ENCODE measurements around the gene APLNR.

APLNR gene

DNA sequence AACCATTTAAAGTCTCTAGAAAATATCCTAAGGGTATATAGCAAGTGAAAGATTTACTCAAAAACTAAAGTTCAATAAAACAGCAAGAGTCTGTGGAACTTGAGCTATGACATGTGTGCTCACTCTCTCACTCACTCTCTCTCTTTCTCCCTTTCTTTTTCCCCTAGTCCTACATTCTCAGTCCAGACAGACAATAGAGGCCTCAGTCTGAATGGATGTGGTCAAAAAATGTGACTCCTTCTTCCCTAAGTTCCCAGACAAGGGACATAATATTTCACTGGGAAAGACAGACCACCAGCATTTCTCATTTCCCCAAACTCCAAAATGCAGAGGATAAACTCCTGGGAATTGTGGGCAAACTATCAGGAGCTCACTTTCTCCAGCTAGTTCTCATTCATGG, 17.6 kb upstream of the APLNR start:
- TF ChIP-seq, protein P1, sequence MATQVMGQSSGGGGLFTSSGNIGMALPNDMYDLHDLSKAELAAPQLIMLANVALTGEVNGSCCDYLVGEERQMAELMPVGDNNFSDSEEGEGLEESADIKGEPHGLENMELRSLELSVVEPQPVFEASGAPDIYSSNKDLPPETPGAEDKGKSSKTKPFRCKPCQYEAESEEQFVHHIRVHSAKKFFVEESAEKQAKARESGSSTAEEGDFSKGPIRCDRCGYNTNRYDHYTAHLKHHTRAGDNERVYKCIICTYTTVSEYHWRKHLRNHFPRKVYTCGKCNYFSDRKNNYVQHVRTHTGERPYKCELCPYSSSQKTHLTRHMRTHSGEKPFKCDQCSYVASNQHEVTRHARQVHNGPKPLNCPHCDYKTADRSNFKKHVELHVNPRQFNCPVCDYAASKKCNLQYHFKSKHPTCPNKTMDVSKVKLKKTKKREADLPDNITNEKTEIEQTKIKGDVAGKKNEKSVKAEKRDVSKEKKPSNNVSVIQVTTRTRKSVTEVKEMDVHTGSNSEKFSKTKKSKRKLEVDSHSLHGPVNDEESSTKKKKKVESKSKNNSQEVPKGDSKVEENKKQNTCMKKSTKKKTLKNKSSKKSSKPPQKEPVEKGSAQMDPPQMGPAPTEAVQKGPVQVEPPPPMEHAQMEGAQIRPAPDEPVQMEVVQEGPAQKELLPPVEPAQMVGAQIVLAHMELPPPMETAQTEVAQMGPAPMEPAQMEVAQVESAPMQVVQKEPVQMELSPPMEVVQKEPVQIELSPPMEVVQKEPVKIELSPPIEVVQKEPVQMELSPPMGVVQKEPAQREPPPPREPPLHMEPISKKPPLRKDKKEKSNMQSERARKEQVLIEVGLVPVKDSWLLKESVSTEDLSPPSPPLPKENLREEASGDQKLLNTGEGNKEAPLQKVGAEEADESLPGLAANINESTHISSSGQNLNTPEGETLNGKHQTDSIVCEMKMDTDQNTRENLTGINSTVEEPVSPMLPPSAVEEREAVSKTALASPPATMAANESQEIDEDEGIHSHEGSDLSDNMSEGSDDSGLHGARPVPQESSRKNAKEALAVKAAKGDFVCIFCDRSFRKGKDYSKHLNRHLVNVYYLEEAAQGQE (IDR thresholded peaks at IDR 0.05; ENCODE audit: insufficient read depth in 1 of 2, low read depth in 2 of 2, low read length in 2 of 2), result no peak
- no peak for TF ChIP-seq FOXP2 (optimal IDR thresholded peaks at IDR 0.05; ENCODE audit: borderline replicate concordance, extremely low read depth, extremely low read length, insufficient read depth)
- no peak for TF ChIP-seq POLR2AphosphoS5 (IDR thresholded peaks at IDR 0.05; ENCODE audit: low read depth, low read length)
- no peak for TF ChIP-seq TAF1 (IDR thresholded peaks at IDR 0.05; ENCODE audit: borderline replicate concordance, insufficient read depth, low read length)
- TF ChIP-seq SIN3A (IDR thresholded peaks at IDR 0.05; ENCODE audit: borderline replicate concordance, insufficient read depth, low read length), result no peak

GRCh38 chr11:57251491-57252104, 14.5 kb upstream of the APLNR start:
- no peak for TF ChIP-seq SIN3A (IDR thresholded peaks at IDR 0.05; ENCODE audit: borderline replicate concordance, insufficient read depth, low read length)
- TF ChIP-seq FOXP2 (optimal IDR thresholded peaks at IDR 0.05; ENCODE audit: borderline replicate concordance, extremely low read depth, extremely low read length, insufficient read depth), result no peak
- TF ChIP-seq TAF1 (IDR thresholded peaks at IDR 0.05; ENCODE audit: borderline replicate concordance, insufficient read depth, low read length), result no peak
- TF ChIP-seq, protein P1 (IDR thresholded peaks at IDR 0.05; ENCODE audit: insufficient read depth in 1 of 2, low read depth in 2 of 2, low read length in 2 of 2), result no peak
- no peak for TF ChIP-seq POLR2AphosphoS5 (IDR thresholded peaks at IDR 0.05; ENCODE audit: low read depth, low read length)

GRCh38 chr11:57251037-57251436, 14.0 kb upstream of the APLNR start:
- TF ChIP-seq POLR2AphosphoS5 (IDR thresholded peaks at IDR 0.05; ENCODE audit: low read depth, low read length), result no peak
- no peak for TF ChIP-seq SIN3A (IDR thresholded peaks at IDR 0.05; ENCODE audit: borderline replicate concordance, insufficient read depth, low read length)

GRCh38 chr11:57249384-57250319, 12.6 kb upstream of the APLNR start:
- no peak for TF ChIP-seq FOXP2 (optimal IDR thresholded peaks at IDR 0.05; ENCODE audit: borderline replicate concordance, extremely low read depth, extremely low read length, insufficient read depth)
- TF ChIP-seq TAF1 (IDR thresholded peaks at IDR 0.05; ENCODE audit: borderline replicate concordance, insufficient read depth, low read length), result no peak
- TF ChIP-seq POLR2AphosphoS5 (IDR thresholded peaks at IDR 0.05; ENCODE audit: low read depth, low read length), result no peak
- TF ChIP-seq, protein P1 (IDR thresholded peaks at IDR 0.05; ENCODE audit: insufficient read depth in 1 of 2, low read depth in 2 of 2, low read length in 2 of 2), result no peak
- no peak for TF ChIP-seq SIN3A (IDR thresholded peaks at IDR 0.05; ENCODE audit: borderline replicate concordance, insufficient read depth, low read length)

- TF ChIP-seq, protein P1 (IDR thresholded peaks at IDR 0.05; ENCODE audit: insufficient read depth in 1 of 2, low read depth in 2 of 2, low read length in 2 of 2), result no peak
These were observed 11.8 kb upstream of the APLNR start for GRCh38 chr11:57248780-57249383.
